ENCODE data around the gene G2E3. TPM values are rescaled to one million over a fixed set of nuclear protein-coding genes. Genes with fewer than 3 reads are reported as not detected.

G2E3 gene
- total and polyA plus RNA-seq, 2 of the 13 experiments (the other 11 are each of a cell fraction or from before 2014, with no cell fraction given), result 22.8 to 63.0 TPM

DNA sequence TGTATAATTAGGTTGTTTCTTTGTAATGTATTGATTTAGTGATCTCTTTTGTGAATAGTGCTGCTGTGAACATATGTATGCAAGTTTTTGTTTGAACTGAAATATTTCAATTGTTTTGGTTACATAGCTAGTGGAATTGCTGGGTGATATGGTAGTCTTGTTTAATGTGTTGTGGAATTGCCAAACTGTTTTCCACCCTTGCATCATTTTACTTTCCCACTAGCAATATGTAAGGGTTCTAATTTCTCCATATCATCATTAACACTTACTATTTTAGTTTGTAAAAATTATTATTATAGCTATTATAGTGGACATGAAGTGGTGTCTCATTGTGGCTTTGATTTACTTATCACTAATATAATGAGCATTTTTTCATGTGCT is 5.9 kb downstream of the G2E3 start:
- Histone ChIP-seq H3K36me3 (replicated peaks in 1 of 2; ENCODE audit: control insufficient read depth in 1 of 2, insufficient read depth in 2 of 2, low read length in 2 of 2) (0 out of 5 replicates have a peak, but pooled peaks cover 0 to 4% of the 10 kb centered on the region in 2 experiments), H3K4me2 (ENCODE audit: low read depth, low read length) (no peak overlapping the region), H4K20me1 (ENCODE audit: insufficient read depth, low read length) (peaks cover 22% of the 10 kb centered on the region), H3K9ac (ENCODE audit: insufficient read depth, low read depth, low read length) (no peak overlapping the region), H3K27me3 (ENCODE audit: control insufficient read depth in 1 of 2, insufficient read depth in 2 of 2, low read length in 2 of 2) (no peaks in the 10 kb centered on the region; a peak in 1 of 5 replicates), H2AFZ (ENCODE audit: low read length) (no peak overlapping the region), H3K9me3 (ENCODE audit: low read length) (no peaks in the 10 kb centered on the region), H3K4me1 (ENCODE audit: insufficient read depth, low read length) (peaks cover 32% of the 10 kb centered on the region), H3K27ac (ENCODE audit: extremely low read length, insufficient read depth, low read length) (no peak overlapping the region), H3K4me3 (replicated peaks in 1 of 3; ENCODE audit: insufficient read depth in 1 of 3, low read depth in 2 of 3, low read length in 3 of 3) (no peak overlapping the region), H3K79me2 (ENCODE audit: insufficient read depth, low read length) (peaks cover 98% of the 10 kb centered on the region)
- POLR2A ChIA-PET, result no interaction called here
- DNase-seq (ENCODE audit: low spot score), result no peak
- BruUV-seq (replicated peaks), result no TSS peak
- no peak for FAIRE-seq
- ATAC-seq, result no peak
- intact Hi-C loops (cut with micrococcal nuclease; ENCODE audit: unreplicated experiment) (loop anchor here (5.0 kb wide), 1 partner anchor 1512 kb away; the partner anchor contains the start of gene ARHGAP5), in situ Hi-C loops (cut with HindIII; ENCODE audit: extremely low pct_ligation_motif_present, low pct_unique_long_range_greater_than_20kb) (no loop called here)
- CTCF ChIA-PET (ENCODE audit: low intra/inter-chr PET ratio, low total read pairs), result no interaction called here
- TF ChIP-seq, protein P1, sequence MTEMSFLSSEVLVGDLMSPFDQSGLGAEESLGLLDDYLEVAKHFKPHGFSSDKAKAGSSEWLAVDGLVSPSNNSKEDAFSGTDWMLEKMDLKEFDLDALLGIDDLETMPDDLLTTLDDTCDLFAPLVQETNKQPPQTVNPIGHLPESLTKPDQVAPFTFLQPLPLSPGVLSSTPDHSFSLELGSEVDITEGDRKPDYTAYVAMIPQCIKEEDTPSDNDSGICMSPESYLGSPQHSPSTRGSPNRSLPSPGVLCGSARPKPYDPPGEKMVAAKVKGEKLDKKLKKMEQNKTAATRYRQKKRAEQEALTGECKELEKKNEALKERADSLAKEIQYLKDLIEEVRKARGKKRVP (CRISPR knock-in tag; IDR thresholded peaks at IDR 0.05), result peak in 1 of 2 experiments; percentile 79; a peak in 1 of 4 replicates
- no peak for TF ChIP-seq SMC3 (IDR thresholded peaks at IDR 0.05; ENCODE audit: low read length)
- no peak for TF ChIP-seq EZH2 (conservative IDR thresholded peaks at IDR 0.05; ENCODE audit: low read depth, low read length)
- TF ChIP-seq, protein P2, sequence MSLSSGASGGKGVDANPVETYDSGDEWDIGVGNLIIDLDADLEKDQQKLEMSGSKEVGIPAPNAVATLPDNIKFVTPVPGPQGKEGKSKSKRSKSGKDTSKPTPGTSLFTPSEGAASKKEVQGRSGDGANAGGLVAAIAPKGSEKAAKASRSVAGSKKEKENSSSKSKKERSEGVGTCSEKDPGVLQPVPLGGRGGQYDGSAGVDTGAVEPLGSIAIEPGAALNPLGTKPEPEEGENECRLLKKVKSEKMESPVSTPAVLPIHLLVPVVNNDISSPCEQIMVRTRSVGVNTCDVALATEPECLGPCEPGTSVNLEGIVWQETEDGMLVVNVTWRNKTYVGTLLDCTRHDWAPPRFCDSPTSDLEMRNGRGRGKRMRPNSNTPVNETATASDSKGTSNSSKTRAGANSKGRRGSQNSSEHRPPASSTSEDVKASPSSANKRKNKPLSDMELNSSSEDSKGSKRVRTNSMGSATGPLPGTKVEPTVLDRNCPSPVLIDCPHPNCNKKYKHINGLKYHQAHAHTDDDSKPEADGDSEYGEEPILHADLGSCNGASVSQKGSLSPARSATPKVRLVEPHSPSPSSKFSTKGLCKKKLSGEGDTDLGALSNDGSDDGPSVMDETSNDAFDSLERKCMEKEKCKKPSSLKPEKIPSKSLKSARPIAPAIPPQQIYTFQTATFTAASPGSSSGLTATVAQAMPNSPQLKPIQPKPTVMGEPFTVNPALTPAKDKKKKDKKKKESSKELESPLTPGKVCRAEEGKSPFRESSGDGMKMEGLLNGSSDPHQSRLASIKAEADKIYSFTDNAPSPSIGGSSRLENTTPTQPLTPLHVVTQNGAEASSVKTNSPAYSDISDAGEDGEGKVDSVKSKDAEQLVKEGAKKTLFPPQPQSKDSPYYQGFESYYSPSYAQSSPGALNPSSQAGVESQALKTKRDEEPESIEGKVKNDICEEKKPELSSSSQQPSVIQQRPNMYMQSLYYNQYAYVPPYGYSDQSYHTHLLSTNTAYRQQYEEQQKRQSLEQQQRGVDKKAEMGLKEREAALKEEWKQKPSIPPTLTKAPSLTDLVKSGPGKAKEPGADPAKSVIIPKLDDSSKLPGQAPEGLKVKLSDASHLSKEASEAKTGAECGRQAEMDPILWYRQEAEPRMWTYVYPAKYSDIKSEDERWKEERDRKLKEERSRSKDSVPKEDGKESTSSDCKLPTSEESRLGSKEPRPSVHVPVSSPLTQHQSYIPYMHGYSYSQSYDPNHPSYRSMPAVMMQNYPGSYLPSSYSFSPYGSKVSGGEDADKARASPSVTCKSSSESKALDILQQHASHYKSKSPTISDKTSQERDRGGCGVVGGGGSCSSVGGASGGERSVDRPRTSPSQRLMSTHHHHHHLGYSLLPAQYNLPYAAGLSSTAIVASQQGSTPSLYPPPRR (CRISPR knock-in tag; IDR thresholded peaks at IDR 0.05; ENCODE audit: borderline replicate concordance), result no peak
- peak; percentile 60; the same call in 1 of the 2 replicates for TF ChIP-seq CEBPB (IDR thresholded peaks at IDR 0.05; ENCODE audit: borderline replicate concordance, low read depth, low read length)
- no peak for TF ChIP-seq NR2F6 (IDR thresholded peaks at IDR 0.05)
- no peak for TF ChIP-seq NR2F6 (CRISPR knock-in tag; IDR thresholded peaks at IDR 0.05)
